Transverse colon (tissue), 3 donors: ENCODE measurements around the gene ZFHX3.

Experiments used
- POLR2A ChIP-seq: fragments of 450-650 bp; IDR thresholded peaks from one replicate; pipeline ENCODE4 v1.6.1; 2016; ENCODE audit warnings: antibody characterized with exemption, mild to moderate bottlenecking, moderate library complexity
- TF ChIP-seq, protein P1 (sequence below), 5 experiments: fragments of 200-600 bp in 3 of 5; fragments of 450-650 bp in 2 of 5; sonication (generic) in 3 of 5; IDR thresholded peaks; 1 replicate in 2 of 5; 2 replicates in 3 of 5; pipeline ENCODE4 v1.5.1; 2016 to 2017; ENCODE audit warnings: antibody characterized with exemption in 5 of 5, inconsistent platforms in 3 of 5, mild to moderate bottlenecking in 2 of 5, moderate library complexity in 1 of 5

DNA sequence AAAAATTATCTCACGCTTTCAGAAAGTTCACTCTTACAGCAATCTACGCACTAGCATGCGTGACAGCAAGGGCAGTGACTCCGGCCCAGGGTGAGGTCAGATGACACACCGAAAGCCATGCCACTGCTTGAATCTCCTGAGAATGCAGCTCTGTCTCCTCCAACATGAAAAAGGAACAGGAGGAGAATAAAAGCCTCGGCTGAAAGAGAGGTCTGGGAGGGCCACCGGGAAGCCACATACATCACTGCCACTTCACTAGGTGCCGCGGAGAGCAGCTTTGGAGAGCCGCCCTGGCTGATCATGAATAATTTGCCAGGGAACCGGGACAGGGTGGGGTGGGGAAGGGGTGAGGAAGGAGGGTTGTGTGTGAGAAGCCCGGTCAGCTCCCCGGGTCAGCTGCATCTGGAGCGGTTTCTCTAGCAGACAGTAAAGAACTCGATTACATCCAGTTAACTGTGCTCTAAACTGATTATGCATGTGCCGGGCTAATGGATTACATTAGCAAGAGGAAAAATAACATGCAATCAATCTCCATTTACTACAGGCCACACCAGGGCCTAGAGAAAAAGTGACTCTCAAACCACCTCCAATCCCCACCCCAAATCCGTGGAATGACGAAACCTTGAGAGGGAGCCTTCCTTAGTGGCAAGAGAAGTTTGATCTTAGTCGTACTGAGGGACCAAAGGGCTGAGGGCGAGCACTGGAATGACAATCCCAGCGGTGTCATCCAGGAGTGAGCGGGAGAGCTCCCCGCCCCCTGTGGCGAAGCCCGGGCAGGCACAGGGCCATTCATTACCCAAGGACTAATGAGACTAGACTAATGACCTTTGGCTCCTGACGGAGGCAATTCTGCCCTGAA, 100.3 kb downstream of the ZFHX3 start:
- TF ChIP-seq, protein P1, sequence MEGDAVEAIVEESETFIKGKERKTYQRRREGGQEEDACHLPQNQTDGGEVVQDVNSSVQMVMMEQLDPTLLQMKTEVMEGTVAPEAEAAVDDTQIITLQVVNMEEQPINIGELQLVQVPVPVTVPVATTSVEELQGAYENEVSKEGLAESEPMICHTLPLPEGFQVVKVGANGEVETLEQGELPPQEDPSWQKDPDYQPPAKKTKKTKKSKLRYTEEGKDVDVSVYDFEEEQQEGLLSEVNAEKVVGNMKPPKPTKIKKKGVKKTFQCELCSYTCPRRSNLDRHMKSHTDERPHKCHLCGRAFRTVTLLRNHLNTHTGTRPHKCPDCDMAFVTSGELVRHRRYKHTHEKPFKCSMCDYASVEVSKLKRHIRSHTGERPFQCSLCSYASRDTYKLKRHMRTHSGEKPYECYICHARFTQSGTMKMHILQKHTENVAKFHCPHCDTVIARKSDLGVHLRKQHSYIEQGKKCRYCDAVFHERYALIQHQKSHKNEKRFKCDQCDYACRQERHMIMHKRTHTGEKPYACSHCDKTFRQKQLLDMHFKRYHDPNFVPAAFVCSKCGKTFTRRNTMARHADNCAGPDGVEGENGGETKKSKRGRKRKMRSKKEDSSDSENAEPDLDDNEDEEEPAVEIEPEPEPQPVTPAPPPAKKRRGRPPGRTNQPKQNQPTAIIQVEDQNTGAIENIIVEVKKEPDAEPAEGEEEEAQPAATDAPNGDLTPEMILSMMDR (IDR thresholded peaks at IDR 0.05): no peak
- no peak for TF ChIP-seq POLR2A
